Mammary epithelial cell (primary cell): ENCODE measurements around the gene LHB.

ENCODE experiments used
- EZH2 ChIP-seq: IDR thresholded peaks from 2 replicates; pipeline ENCODE4 v1.6.1; 2012; ENCODE audit warnings: low read length, inconsistent platforms, borderline replicate concordance
- TF ChIP-seq, protein P1 (sequence below), 2 donors: IDR thresholded peaks in 1 of 2; conservative IDR thresholded peaks in 1 of 2; 2 replicates each; pipeline ENCODE4 v1.5.1; 2011 to 2012; ENCODE audit warnings: inconsistent platforms in 2 of 2, low read length in 2 of 2, mild to moderate bottlenecking in 2 of 2, control low read depth in 1 of 2, low read depth in 1 of 2; ENCODE audit not compliant: insufficient read depth in 1 of 2; ENCODE audit errors: extremely low read depth in 1 of 2

DNA sequence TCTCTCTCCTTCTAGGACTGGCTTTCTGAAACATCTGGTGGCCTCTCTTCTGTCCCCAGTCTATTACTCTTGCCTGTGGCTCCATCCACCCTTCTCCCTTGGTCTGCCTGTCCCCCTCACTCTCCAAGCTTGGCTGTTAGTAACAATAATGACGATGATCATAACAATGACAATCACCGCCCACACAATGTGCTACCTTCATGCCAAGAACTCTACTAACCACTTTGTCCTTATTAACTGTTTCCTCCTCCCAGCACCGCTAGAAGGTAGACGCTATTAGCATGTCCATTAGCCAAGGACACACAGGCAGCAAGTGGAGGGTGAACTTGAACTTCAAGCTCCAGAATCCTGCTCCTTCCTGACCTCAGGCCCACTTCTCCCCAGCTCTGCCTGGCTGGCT, 26.5 kb downstream of the LHB start:
- TF ChIP-seq, protein P1, sequence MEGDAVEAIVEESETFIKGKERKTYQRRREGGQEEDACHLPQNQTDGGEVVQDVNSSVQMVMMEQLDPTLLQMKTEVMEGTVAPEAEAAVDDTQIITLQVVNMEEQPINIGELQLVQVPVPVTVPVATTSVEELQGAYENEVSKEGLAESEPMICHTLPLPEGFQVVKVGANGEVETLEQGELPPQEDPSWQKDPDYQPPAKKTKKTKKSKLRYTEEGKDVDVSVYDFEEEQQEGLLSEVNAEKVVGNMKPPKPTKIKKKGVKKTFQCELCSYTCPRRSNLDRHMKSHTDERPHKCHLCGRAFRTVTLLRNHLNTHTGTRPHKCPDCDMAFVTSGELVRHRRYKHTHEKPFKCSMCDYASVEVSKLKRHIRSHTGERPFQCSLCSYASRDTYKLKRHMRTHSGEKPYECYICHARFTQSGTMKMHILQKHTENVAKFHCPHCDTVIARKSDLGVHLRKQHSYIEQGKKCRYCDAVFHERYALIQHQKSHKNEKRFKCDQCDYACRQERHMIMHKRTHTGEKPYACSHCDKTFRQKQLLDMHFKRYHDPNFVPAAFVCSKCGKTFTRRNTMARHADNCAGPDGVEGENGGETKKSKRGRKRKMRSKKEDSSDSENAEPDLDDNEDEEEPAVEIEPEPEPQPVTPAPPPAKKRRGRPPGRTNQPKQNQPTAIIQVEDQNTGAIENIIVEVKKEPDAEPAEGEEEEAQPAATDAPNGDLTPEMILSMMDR (conservative IDR thresholded peaks at IDR 0.05 in 1 of 2, IDR thresholded peaks at IDR 0.05 in 1 of 2; ENCODE audit: extremely low read depth in 1 of 2, insufficient read depth in 1 of 2, low read depth in 1 of 2, low read length in 2 of 2): no peak
- TF ChIP-seq EZH2: no peak
